Occipital lobe (tissue), 2 donors: ENCODE results near the gene CMTM5. TPM values are rescaled to one million over a fixed set of nuclear protein-coding genes. Genes with fewer than 3 reads are reported as not detected.
A peak's percentile ranks its signal among the peaks of the same experiment; 100 is the strongest.

Source experiments
- DNase-seq: peaks from one replicate; lab custom pipeline; 2025; lab: John Stamatoyannopoulos, UW
- total RNA-seq: library from RNA; depleted of rRNA; stranded (reverse); fragments of >200 nt; gene quantifications from one replicate; pipeline ENCODE4 v1.2.3, GENCODE V29; 2014

CMTM5 gene, protein sequence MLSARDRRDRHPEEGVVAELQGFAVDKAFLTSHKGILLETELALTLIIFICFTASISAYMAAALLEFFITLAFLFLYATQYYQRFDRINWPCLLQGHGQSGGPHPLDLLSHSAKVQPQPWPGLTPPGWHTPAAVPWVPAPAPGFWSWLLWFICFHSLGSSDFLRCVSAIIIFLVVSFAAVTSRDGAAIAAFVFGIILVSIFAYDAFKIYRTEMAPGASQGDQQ
- 0.62 TPM for total RNA-seq

DNA sequence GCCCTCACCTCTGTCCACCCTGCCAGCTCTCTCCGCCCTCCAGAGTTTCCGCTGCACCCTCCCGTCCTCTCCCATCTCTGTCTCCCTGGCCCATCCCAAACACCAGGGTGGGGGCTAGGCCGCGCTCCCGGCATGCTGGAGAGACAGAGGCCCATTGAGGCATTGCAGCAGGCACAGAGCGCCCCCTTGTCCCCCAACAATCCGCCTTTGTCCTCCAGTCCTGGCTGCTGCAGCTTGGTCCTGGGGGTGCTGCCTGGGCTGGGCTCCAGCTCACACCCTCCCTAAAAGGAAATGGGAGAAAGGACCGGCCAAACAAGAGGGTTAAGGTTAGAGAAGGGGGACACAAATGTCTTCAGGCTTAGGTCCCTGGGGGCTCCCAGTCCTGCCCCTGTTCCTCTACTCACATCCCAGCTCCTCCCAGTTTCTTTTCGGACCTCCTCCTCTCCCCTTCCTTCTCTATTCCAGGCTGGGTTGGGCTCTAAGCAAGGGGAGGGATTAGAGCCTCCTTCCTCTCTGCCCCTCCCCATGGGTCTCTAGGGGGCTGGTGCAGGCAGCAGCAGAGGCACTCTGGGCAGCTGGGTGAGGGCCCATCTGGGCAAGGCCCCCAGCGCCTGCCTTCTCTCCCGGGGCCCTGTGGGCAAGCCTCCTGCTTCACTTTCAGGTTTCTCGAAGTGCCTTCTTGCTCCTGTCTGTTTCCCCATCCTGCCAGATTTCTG lies at the start of gene CMTM5:
TSS of gene CMTM5 (plus strand) at position 565 of the 716 bp plus-strand sequence. CDS start 206 bp downstream, outside the sequence.
- peak; percentile 88 for DNase-seq

DNA sequence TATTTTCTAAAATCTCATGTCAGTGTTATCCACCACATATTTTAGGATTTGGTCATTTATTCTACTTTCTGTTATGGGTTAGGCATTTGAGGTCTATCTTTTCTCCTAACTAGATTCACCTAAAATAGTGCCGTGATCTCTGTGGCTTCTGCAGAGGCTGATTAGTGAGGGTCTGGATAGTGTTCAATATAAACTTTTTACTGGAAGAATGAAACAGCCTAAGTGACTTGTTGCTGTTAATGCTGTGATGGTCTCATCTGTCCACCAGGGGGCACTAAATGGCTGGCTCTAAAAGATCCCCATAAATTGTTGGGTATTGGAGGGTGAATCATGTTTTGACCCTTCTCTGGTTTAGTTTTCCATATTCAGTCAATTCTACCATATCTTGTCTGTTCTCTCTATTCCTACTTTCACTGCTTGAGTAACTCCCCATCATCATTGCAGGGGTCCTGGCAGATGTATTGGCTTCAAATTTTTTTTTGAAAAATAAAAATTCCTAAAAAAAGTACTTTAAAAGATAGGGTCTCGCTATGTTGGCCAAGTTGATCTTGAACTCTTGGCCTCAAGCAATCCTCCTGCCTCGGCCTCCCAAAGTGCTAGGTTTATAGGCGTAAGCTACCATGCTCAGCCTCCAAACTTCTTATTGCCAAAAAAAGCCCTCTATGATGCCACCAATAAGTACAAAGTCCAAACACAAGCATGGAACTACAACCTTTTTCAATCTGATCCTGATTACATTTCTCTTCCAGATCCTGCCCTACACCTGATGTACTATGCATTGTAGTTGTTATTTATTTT lies 48.7 kb upstream of the CMTM5 start:
- peak; percentile 53 for DNase-seq

DNA sequence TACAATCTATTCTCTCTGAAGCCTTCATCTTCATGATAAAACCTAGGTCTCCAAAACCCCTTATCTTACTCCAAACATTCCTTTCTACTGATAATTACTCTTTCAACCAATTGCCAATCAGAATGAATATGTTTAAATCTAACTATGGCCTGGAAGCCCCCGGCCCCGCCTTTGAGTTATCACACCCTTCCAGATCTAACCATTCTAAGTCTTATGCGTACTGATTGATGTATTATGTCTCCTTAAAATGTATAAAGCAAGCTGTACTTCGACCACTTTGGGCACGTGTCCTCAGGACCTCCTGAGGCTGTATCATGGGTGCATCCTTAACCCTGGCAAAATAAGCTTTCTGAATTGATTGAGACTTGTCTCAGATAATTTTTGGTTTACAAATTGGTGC lies 41.2 kb upstream of the CMTM5 start:
- DNase-seq: no peak

DNA sequence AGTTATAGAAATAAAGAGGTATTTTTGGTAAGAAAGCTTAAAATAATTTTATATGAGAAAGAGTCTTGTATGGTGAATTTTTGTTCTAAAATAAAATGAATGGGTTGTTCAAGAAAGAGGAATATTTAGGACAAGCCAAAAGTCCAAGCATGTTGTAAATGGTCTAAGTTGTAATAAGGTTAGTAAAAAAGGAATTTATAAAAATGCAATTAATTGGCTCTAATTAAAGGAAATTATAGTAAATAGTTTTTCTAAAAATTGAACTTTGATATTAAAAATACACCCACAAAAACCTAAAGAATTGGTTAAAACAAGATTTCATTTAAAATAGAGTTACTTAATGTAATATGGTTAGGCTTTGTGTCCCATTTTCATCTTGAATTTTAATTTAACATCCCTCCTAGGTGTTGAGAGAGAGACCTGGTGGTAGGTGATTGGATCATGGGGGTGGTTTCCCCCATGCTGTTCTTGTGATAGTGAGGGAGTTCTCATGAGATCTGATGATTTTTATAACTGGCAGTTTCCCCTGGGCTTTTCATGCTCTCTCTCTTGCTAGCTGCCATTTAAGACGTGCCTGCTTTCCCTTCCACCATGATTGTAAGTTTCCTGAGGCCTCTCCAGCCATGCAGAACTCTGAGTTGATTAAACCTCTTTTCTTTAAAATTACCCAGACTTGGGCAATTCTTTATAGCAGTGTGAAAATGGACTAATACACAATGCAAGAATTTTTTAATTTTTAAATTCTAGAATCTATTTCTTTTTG lies 37.2 kb upstream of the CMTM5 start:
- DNase-seq: no peak

DNA sequence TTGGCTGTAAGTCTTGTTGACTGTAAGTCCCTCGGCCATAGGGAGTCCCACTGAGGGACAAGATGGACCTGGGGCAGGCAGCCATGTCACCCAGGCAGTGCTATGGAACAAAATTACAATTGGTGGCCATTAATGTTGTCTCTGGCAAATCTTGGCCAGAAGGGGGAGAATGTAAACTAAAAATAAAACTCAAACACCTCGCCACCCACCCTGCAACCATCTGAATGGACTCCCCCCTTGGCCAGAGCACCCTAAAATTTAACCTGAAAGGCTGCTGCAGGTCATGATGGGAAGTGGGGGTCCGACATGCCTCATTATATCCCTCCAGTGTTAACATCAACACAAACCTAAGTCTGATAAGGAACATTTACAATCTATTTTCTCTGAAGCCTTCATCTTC lies 32.4 kb upstream of the CMTM5 start:
- no peak for DNase-seq

DNA sequence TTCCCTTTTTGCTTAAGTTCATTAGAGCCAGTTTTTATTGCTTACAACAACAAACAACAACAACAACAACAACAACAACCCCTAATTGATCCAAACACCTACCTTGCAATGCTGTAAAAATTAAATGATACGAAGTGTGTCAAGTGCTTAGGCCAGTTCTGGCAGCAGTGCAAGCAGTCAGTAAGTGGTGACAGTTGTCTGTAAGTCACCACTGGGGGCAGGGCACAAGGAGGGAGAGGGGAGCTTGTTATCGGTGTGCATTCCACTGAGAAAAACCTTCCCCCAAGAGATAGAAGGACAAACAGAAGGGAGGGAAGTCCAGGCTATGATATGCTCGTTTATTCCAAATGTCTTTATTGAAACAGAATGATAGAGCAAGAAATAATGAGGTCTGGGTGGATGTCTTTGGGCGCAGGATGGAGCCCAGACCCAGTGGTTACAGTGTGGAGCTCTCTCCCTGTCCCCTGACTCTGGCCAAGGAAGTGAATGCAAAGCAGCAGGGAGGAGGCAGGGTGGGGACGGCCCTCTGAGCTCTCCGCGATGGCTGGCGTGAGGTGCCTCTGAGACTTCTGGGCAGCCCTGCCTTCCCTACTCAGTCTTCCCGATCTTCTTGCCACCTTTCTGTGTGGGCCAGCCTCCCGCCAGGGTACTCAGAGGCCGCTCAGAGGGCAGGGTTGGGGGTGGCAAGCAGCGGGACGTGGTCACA lies 30.7 kb upstream of the CMTM5 start:
- no peak for DNase-seq

DNA sequence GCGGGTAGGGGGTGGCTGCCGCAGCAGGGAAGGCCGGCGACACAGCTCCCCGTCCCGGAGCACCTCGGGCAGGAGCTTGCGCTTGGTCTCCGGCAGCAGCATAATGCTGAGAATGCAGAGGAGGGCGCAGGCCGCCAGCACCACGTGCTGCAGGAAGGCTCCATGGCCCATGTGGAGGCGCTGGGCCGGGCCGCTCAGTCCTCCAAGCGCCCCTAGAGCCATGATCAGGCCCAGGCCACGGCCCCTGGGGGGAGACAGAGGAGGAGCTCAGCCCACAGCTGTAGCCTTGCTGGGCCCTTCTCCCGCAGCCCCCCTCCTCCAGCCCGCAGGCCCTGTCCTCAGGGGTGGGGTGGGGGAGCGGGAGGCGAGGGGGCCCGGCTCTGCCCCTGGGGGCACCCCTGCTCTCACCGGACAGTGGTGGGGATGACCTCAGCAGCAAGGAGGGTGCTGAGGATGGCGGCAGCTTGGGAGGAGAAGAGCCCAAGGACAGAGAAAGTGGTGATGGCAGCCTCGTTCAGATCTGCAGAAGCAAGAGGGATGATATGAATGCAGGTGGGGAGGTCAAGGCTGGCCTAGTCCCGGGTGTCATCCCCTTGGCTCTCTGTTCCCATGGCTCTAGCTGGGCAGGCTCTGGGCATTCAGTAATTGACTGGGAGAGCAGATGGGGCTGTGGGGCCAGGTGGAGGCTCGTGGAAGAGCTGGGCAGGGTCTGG lies 30.0 kb upstream of the CMTM5 start:
- DNase-seq: no peak

DNA sequence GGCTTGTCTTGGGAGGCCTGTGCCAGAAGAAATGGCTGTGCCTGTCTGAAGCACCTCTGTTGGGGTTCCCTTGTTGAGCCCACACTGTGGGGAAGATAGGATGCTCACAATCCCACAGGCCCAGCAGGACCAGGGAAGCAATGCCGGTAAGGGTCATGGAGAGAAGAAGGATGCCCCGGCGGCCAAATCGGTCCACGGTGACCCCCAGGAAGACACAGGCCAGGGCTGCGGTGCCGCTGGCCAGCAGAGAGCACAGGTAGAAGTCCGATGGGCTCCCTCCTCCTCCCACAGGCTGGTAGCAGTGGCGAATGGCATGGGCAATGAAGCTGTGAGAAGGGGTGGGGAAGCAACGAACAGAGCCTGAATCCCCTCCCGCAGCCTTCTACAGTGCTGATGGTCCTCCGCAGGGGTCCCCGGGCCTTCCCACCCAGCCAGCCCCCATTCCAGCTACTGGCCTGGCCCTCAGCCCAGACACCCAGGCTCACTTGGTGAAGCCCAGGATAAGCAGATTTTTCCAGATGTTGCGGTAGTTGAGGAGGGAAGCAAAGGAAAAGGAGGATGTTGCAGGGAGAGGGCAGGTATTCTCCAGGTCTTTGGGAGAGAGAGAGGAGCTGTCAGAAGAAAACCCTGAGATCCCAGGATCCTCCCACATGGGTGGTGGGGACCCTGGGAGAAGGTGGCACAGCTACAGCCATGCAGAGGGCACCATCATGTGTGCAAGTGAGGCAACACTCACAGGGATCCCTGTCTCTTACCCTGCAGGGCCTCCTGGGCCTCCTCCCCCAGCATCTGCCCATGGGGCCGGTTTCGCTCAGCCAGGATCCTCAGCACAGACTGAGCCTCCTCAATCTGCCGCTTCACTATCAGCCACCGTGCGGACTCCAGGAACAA lies 29.2 kb upstream of the CMTM5 start:
- DNase-seq: no peak

DNA sequence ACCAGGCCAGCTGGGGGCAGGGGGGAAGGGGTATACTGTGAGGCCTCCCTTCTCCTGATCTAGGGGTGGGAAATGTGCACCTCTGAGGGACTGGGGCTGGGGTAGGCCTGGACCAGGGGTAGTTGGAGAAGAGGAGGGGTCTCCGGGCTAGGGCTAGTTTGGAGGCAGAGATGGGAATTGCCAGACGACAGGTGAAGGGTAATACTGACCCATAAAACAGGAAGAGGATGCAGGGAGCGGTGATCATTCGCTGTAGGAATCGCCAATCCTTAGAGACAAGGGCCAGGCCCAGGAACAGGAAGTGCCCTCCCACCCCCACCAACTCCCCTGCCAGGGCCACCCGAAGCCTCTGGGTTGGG lies 28.6 kb upstream of the CMTM5 start:
- DNase-seq: no peak

DNA sequence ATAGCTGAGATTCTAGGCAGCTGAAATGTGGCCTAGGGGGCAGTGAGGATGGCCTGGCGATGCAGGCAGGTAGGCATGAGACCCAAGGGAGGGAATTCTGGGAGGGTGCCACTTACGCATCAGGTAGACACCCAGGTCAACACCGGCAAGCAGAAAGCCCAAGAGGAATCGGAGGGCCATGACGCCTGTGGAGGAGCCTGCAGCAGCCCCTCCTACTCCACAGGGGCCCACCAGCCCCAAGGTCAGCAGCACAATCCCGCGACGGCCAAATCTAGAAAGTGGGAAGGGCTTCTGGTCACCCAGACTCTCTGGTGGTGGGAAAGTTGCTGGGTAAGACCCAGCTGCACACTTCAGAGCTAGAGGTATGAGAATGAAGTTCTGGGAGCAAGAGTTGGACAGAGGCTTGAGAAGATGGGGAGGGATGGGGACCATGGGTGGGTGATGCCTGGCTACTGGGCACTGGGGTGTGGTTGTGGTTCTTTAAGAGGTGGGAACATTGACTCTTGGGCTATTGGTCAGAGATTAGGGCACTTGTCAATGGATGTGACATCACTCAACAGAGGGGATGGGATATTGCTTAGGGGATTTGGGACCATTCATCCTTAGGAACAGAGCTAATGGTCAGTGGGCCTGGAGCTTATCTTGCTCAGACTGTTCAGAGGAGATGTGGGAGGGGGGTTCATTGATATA lies 27.5 kb upstream of the CMTM5 start:
- no peak for DNase-seq

DNA sequence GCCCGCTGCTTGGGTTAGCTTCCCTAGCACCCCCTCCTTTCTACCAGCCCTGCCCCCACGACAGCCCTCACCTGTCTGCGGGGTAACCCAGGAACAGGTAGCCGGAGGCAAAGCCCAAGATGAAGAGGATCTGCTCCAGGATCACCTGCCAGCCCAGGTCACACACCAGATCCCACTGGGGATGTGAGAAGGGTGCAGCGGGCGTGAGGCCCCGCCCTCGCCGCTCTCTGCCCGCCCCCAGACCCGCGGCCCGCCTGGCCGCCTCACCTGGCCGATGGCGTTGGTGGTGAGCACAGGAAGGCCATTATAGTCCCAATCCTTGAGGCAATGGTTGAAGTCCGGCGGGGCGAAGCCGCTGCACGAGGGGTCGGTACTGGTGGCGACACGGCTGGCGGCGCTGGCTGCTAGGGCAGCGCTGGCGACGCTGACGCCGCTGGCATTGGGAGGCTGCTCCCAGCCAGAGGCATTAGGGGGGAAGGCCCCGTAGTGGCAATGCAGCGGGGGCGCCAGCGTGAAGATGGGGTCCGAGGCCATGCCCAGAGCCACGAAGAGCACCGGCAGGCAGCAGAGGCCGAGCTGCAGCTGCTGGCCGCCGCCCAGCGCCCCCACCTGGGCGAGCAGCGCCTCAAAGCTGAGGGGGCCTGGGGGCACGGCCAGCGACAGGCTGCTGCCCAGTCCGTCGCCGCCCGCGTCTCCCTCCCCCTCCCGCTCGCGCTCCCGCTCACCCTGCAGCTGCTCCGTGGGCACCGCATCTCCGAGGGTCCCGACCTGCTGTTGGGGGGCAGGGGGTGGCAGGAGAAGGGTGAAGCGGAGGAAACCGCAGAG lies 25.0 kb upstream of the CMTM5 start:
- no peak for DNase-seq

DNA sequence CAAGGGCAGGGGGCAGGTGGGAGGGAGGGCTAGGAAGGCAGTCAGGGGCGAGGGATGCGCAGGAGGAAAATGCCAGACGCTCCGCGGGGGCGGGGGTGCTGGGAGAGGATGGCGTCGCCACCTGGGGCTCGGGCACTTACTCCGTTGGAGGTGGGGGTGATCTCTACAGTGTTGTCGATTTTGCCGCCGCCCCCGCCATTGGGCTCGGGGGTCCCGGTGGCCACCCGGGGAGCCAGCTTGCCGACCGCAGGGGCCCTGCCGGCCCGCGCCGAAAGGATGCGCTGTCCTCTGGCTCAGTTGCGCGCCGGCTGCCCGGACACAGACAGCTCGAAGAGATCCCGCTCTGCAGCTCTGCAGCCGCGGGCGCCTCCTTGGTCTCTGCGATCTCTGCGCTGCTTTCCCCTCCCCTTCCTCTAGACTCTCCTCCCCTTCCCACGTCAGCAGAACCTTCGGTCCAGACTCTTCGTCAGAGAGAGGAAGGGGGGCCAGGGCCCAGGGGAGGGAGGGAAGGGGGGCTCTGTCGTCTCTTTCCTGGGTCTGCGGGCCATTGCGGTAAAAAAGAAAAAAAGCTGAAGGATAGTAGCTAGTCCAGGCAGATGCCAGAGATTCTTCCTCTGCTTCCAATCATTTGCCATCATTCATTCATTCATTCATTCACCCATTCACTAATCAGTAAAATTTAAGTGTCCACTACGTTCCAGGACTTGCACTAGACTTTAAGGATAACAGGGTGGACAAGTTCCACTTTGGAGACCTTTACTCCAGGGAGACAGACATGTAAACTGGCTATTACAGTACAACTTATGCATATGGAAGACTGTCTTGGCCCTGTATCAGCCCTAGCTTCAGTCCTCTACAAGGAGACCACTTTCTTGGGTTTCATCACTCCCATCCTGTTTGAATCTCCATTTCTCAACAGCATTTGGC lies 24.1 kb upstream of the CMTM5 start, which contains the start of gene SLC22A17:
TSS of gene SLC22A17 (minus strand) at position 382 of the 927 bp plus-strand sequence.
- DNase-seq: peak; percentile 86

DNA sequence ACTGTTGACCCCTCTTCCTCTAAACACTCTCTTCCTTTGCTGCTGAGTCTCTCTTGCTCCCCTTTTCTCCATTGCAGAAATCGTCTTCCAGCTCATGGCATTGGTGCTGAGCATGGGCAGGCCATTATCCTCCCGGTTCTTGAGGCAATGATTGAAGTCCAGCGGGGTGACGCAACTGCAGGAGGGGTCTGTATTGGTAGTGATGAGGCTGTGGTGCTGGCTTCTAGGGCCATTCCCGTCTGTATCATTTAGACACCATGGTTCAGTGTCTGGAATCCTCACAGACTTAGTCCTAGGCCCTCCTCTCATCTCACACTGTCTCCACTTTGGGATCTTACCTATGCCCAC lies 23.4 kb upstream of the CMTM5 start:
- DNase-seq: no peak

DNA sequence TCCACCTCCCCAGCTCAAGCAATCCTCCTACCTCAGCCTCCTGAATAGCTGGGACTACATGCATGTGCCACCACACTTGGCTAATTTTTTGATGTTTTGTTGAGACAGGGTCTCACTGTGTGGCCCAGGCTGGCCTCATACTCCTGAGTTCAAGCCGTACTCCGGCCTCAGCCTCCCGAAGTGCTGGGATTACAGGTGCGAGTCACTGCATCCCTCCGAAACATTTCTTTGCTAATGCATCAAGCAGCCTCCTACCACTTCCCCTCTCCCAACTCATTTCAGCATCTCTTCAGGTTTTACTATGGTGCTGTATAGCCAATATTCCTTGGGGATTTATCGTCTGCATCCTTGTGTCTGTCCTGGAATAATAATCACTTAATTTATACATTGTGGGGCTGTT lies 21.9 kb upstream of the CMTM5 start:
- DNase-seq: no peak

DNA sequence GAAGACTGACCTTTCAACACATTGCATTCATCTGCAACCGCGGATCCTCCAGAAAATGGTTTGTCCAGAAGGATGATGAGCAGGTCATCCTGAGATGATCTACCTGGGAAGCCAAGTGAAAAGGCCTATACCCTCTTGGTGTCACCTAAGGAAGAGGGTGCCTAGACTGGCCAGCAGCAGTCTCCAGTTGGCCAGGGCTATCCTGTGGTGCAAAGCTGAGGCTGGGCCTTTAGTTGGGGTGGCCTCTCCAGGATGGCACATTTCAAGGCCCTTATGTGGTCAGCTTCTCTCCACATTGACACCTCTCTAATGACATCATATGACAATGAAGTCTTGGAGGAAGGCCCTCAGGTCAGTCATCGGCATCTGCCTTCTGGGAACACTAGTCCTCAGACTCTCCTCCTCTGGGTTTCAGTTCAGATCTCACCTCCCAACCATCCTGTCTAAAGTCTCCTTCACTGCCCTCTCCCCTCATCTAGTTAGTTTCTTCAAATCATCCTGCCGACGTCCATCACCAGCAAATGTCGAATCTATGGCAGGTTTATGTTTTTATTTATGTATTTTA lies 20.9 kb upstream of the CMTM5 start:
- DNase-seq: no peak

DNA sequence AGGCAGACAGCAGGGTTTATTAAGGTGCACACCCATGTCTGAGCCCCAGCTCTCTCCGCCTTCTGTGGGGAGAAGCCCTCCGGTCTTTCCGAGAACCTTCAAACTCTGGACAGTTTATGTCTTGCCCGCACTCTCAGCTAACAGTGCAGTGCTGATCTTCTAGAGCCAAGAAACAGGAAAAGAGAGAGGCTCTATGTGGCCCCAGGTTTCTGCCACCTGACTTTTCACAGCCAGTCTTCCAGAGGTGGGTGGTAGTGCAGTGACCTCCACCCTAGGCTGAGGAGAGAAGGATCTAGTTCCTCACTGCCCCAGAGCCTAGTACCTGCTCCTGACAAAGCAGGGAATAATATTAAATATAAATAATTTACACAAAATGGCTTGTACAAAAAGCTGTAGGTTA lies 20.2 kb upstream of the CMTM5 start:
- DNase-seq: no peak

DNA sequence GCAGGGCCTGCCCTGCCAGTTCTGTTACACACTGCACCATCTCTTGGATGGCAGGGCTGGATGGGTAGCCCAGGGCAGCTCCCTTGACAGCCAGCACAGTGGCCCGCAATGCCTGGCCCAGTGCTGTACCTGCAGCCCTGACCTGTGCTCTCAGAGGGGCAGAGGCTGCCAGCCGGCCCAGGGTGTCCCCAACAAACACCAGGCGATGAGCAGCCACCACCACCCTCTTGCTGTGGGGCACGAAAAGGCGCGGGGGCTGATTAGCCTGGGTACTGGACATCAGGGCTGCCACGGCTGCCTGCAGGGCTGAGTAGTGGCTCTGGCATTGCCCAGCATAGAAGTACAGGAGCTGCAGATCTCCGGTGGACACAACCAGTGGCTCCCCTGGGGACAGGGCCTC lies 19.6 kb upstream of the CMTM5 start:
- no peak for DNase-seq
